SK-N-SH treated with all-trans-retinoic acid at 6 μM for 48 hours (cell line): ENCODE data around the gene SLC24A1.

ENCODE experiments used
- ATAC-seq: fragments of 200-7000 bp; cut with Tn5 transposase; 3 replicates; pipeline ENCODE4 v1.9.1; 2020; ENCODE audit warnings: mild to moderate bottlenecking, moderate library complexity
- ARNTL ChIP-seq: fragments of 450-650 bp; formaldehyde crosslinking; IDR thresholded peaks from 2 replicates; pipeline ENCODE4 v1.5.0; 2020; ENCODE audit warnings: low read depth, mild to moderate bottlenecking, moderate library complexity, borderline replicate concordance
- CREB5 ChIP-seq: fragments of 250-450 bp; sonication (Bioruptor Pico); IDR thresholded peaks from 2 replicates; pipeline ENCODE4 v1.5.1; 2020; ENCODE audit warnings: low read depth, mild to moderate bottlenecking, moderate library complexity
- CSDC2 ChIP-seq: fragments of 250-450 bp; sonication (Bioruptor Pico); IDR thresholded peaks from 2 replicates; pipeline ENCODE4 v1.5.0; 2020; ENCODE audit warnings: mild to moderate bottlenecking, moderate library complexity
- CSRNP3 ChIP-seq: fragments of 250-450 bp; sonication (Bioruptor Pico); IDR thresholded peaks from 2 replicates; pipeline ENCODE4 v1.5.1; 2021; ENCODE audit warnings: mild to moderate bottlenecking, moderate library complexity
- ESRRG ChIP-seq: fragments of 250-450 bp; sonication (Bioruptor Pico); IDR thresholded peaks from 2 replicates; pipeline ENCODE4 v1.6.1; 2021; ENCODE audit warnings: mild to moderate bottlenecking
- GLIS3 ChIP-seq: fragments of 250-450 bp; sonication (Bioruptor Pico); IDR thresholded peaks from 2 replicates; pipeline ENCODE4 v1.5.0; 2020; ENCODE audit warnings: mild to moderate bottlenecking, moderate library complexity
- ISL1 ChIP-seq: fragments of 250-450 bp; sonication (Bioruptor Pico); IDR thresholded peaks from 2 replicates; pipeline ENCODE4 v2.1.2; 2022; ENCODE audit warnings: mild to moderate bottlenecking, moderate library complexity
- OSR1 ChIP-seq: fragments of 250-450 bp; sonication (Bioruptor Pico); IDR thresholded peaks from 2 replicates; pipeline ENCODE4 v1.8.0; 2022; ENCODE audit warnings: moderate library complexity, mild to moderate bottlenecking, inconsistent platforms
- POU6F1 ChIP-seq: fragments of 250-450 bp; sonication (Bioruptor Pico); IDR thresholded peaks from 2 replicates; pipeline ENCODE4 v1.8.0; 2021; ENCODE audit warnings: low read depth, mild to moderate bottlenecking, moderate library complexity, borderline replicate concordance
- PPARA ChIP-seq: fragments of 250-450 bp; sonication (Bioruptor Pico); IDR thresholded peaks from 2 replicates; pipeline ENCODE4 v1.5.0; 2020; ENCODE audit warnings: mild to moderate bottlenecking, borderline replicate concordance
- RARB ChIP-seq: fragments of 250-450 bp; sonication (Bioruptor Pico); IDR thresholded peaks from 2 replicates; pipeline ENCODE4 v1.8.0; 2021; ENCODE audit warnings: mild to moderate bottlenecking, moderate library complexity
- SNAI2 ChIP-seq: fragments of 250-450 bp; sonication (Bioruptor Pico); IDR thresholded peaks from 2 replicates; pipeline ENCODE4 v1.5.0; 2020; ENCODE audit warnings: mild to moderate bottlenecking, moderate library complexity
- TCF4 ChIP-seq: fragments of 250-450 bp; sonication (Bioruptor Pico); IDR thresholded peaks from 2 replicates; pipeline ENCODE4 v1.8.0; 2021; ENCODE audit warnings: mild to moderate bottlenecking, moderate library complexity, borderline replicate concordance
- TOX ChIP-seq: fragments of 250-450 bp; sonication (Bioruptor Pico); IDR thresholded peaks from 2 replicates; pipeline ENCODE4 v1.8.0; 2021; ENCODE audit warnings: mild to moderate bottlenecking, moderate library complexity, borderline replicate concordance
- ZC3H10 ChIP-seq: fragments of 250-450 bp; sonication (Bioruptor Pico); IDR thresholded peaks from 2 replicates; pipeline ENCODE4 v1.5.1; 2021; ENCODE audit warnings: mild to moderate bottlenecking, moderate library complexity
- ZFP3 ChIP-seq: fragments of 250-450 bp; sonication (Bioruptor Pico); IDR thresholded peaks from 2 replicates; pipeline ENCODE4 v1.5.0; 2020; ENCODE audit warnings: mild to moderate bottlenecking, moderate library complexity
- ZFP30 ChIP-seq: fragments of 450-650 bp; formaldehyde crosslinking; IDR thresholded peaks from 2 replicates; pipeline ENCODE4 v1.5.0; 2022; ENCODE audit warnings: mild to moderate bottlenecking, moderate library complexity
- ZNF70 ChIP-seq: fragments of 450-650 bp; formaldehyde crosslinking; IDR thresholded peaks from 2 replicates; pipeline ENCODE4 v1.5.0; 2020; ENCODE audit warnings: mild to moderate bottlenecking, moderate library complexity
- ZNF8 ChIP-seq: fragments of 450-650 bp; formaldehyde crosslinking; IDR thresholded peaks from 2 replicates; pipeline ENCODE4 v1.5.0; 2020; ENCODE audit warnings: mild to moderate bottlenecking, moderate library complexity
- TF ChIP-seq, protein P1 (sequence below): fragments of 250-450 bp; sonication (Bioruptor Pico); IDR thresholded peaks from 2 replicates; pipeline ENCODE4 v1.5.0; 2020; ENCODE audit warnings: mild to moderate bottlenecking, moderate library complexity

SLC24A1 gene

GRCh38 chr15:65632780-65633375, 11.1 kb downstream of the SLC24A1 start:
- TF ChIP-seq TCF4 (no peak), SNAI2 (CRISPR knock-in tag) (no peak), GLIS3 (CRISPR knock-in tag) (no peak), ESRRG (CRISPR knock-in tag) (no peak), ZFP30 (CRISPR knock-in tag) (no peak), ZFP3 (no peak), POU6F1 (CRISPR knock-in tag) (no peak), PPARA (CRISPR knock-in tag) (no peak)
- no peak for ATAC-seq

DNA sequence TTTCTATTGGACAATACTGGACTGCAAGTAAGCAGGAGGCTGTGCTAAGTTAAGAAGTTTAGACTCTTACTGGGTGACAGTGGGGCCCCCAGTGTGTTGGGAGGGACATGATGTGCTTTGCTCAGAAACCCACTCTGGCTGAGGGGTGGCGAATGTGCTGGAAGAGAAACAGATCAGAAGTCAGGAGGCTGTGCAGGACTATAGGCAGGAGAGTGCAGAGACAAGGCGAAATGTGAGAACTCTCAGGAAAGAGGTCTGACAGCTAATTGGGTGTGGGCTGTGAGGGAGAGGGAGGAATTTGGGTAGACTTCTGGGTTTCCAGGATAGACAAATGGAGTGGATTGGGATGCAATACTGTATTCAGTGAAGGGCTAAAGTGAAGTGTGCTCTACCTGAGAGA, 12.0 kb downstream of the SLC24A1 start:
- TF ChIP-seq ARNTL (CRISPR knock-in tag) (no peak), ZC3H10 (CRISPR knock-in tag) (no peak), RARB (CRISPR knock-in tag) (no peak), TOX (CRISPR knock-in tag) (no peak), CSDC2 (CRISPR knock-in tag) (no peak), OSR1 (CRISPR knock-in tag) (no peak), CREB5 (CRISPR knock-in tag) (no peak), ESRRG (CRISPR knock-in tag) (no peak), POU6F1 (CRISPR knock-in tag) (no peak)
- TF ChIP-seq, all 23 proteins: peak for 0
- ATAC-seq, result no peak

GRCh38 chr15:65634356-65634755, 12.6 kb downstream of the SLC24A1 start:
- TF ChIP-seq PPARA (CRISPR knock-in tag), result no peak
- TF ChIP-seq GLIS3 (CRISPR knock-in tag), result no peak
- TF ChIP-seq ZFP30 (CRISPR knock-in tag), result no peak
- no peak for TF ChIP-seq POU6F1 (CRISPR knock-in tag)
- no peak for TF ChIP-seq ARNTL (CRISPR knock-in tag)
- no peak for TF ChIP-seq CSDC2 (CRISPR knock-in tag)
- TF ChIP-seq ZNF8 (CRISPR knock-in tag), result no peak
- no peak for TF ChIP-seq RARB (CRISPR knock-in tag)
- no peak for TF ChIP-seq ESRRG (CRISPR knock-in tag)
- no peak for TF ChIP-seq TOX (CRISPR knock-in tag)
- no peak for TF ChIP-seq ISL1
- no peak for TF ChIP-seq TCF4
- TF ChIP-seq, protein P1, sequence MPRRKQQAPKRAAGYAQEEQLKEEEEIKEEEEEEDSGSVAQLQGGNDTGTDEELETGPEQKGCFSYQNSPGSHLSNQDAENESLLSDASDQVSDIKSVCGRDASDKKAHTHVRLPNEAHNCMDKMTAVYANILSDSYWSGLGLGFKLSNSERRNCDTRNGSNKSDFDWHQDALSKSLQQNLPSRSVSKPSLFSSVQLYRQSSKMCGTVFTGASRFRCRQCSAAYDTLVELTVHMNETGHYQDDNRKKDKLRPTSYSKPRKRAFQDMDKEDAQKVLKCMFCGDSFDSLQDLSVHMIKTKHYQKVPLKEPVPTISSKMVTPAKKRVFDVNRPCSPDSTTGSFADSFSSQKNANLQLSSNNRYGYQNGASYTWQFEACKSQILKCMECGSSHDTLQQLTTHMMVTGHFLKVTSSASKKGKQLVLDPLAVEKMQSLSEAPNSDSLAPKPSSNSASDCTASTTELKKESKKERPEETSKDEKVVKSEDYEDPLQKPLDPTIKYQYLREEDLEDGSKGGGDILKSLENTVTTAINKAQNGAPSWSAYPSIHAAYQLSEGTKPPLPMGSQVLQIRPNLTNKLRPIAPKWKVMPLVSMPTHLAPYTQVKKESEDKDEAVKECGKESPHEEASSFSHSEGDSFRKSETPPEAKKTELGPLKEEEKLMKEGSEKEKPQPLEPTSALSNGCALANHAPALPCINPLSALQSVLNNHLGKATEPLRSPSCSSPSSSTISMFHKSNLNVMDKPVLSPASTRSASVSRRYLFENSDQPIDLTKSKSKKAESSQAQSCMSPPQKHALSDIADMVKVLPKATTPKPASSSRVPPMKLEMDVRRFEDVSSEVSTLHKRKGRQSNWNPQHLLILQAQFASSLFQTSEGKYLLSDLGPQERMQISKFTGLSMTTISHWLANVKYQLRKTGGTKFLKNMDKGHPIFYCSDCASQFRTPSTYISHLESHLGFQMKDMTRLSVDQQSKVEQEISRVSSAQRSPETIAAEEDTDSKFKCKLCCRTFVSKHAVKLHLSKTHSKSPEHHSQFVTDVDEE (CRISPR knock-in tag), result no peak
- TF ChIP-seq CREB5 (CRISPR knock-in tag), result no peak
- no peak for TF ChIP-seq ZC3H10 (CRISPR knock-in tag)
- no peak for TF ChIP-seq CSRNP3 (CRISPR knock-in tag)
- TF ChIP-seq ZNF70 (CRISPR knock-in tag), result no peak
- ATAC-seq, result no peak
